K562 (cell line): ENCODE measurements around the gene DKKL1. TPM values are rescaled to one million over a fixed set of nuclear protein-coding genes. Genes with fewer than 3 reads are reported as not detected.

ENCODE experiments used
- CCAR2 ChIP-seq: fragments of 200-400 bp; formaldehyde crosslinking; IDR thresholded peaks from 2 replicates; pipeline ENCODE4 v1.6.1; 2017; ENCODE audit warnings: mild to moderate bottlenecking, low read depth, low read length
- DMBX1 ChIP-seq: fragments of 250-450 bp; sonication (Bioruptor Pico); IDR thresholded peaks from 2 replicates; pipeline ENCODE4 v1.8.0; 2022; ENCODE audit warnings: inconsistent platforms, mild to moderate bottlenecking, moderate library complexity, borderline replicate concordance
- FOXJ3 ChIP-seq: sonication (generic); formaldehyde crosslinking; IDR thresholded peaks from 2 replicates; pipeline ENCODE4 v1.4.0; 2020; ENCODE audit warnings: mild to moderate bottlenecking, missing genetic modification reagents
- GABPB1 ChIP-seq: sonication (generic); formaldehyde crosslinking; IDR thresholded peaks from 2 replicates; pipeline ENCODE4 v1.8.0; 2022; ENCODE audit warnings: mild to moderate bottlenecking, missing genetic modification reagents
- KLF1 ChIP-seq: fragments of 450-650 bp; IDR thresholded peaks from 2 replicates; pipeline ENCODE4 v1.6.1; 2016; ENCODE audit warnings: missing genetic modification characterization, missing compliant biosample characterization
- MYNN ChIP-seq, 2 experiments: sonication (generic); formaldehyde crosslinking in 1 of 2; IDR thresholded peaks; 2 replicates each; pipeline versions ENCODE4 v1.5.0 to v1.6.1; 2016 to 2020; ENCODE audit warnings: antibody characterized with exemption in 1 of 2, missing genetic modification reagents in 1 of 2
- POU5F1 ChIP-seq: fragments of 150-350 bp; IDR thresholded peaks from 2 replicates; pipeline ENCODE4 v1.6.1; 2014; ENCODE audit warnings: borderline replicate concordance, low read length, low read depth, mild to moderate bottlenecking; ENCODE audit not compliant: partially characterized antibody
- RAD51 ChIP-seq: fragments of 450-650 bp; IDR thresholded peaks from 2 replicates; pipeline ENCODE4 v1.7.1; 2016; ENCODE audit warnings: low read depth, mild to moderate bottlenecking, borderline replicate concordance
- SIX5 ChIP-seq, 2 experiments: IDR thresholded peaks; 2 replicates each; pipeline ENCODE4 v1.6.1; 2011; ENCODE audit warnings: low read length in 2 of 2, borderline replicate concordance in 1 of 2, low read depth in 1 of 2, mild to moderate bottlenecking in 1 of 2, moderate library complexity in 1 of 2; ENCODE audit not compliant: insufficient read depth in 1 of 2
- SMARCE1 ChIP-seq: fragments of 450-650 bp; IDR thresholded peaks from 2 replicates; pipeline ENCODE4 v1.7.1; 2016; ENCODE audit warnings: mild to moderate bottlenecking
- SREBF2 ChIP-seq: sonication (generic); formaldehyde crosslinking; IDR thresholded peaks from 2 replicates; pipeline ENCODE4 v1.4.0; 2020; ENCODE audit warnings: mild to moderate bottlenecking, missing genetic modification reagents
- XRCC5 ChIP-seq: fragments of 200-400 bp; formaldehyde crosslinking; IDR thresholded peaks from 2 replicates; pipeline ENCODE4 v1.6.1; 2017; ENCODE audit warnings: low read depth, mild to moderate bottlenecking, low read length
- ZFP1 ChIP-seq: fragments of 450-650 bp; formaldehyde crosslinking; IDR thresholded peaks from 2 replicates; pipeline ENCODE4 v1.4.0; 2020; ENCODE audit warnings: mild to moderate bottlenecking, mixed read lengths
- ZKSCAN8 ChIP-seq: fragments of 200-800 bp; sonication (Bioruptor generic); IDR thresholded peaks from 2 replicates; pipeline ENCODE4 v1.6.1; 2016; ENCODE audit warnings: missing genetic modification characterization, missing compliant biosample characterization
- ZNF239 ChIP-seq: fragments of 250-450 bp; sonication (Bioruptor Pico); IDR thresholded peaks from 2 replicates; pipeline ENCODE4 v1.4.0; 2020; ENCODE audit warnings: mild to moderate bottlenecking
- ZNF785 ChIP-seq: fragments of 250-450 bp; sonication (Bioruptor Pico); IDR thresholded peaks from 2 replicates; pipeline ENCODE4 v1.4.0; 2020; ENCODE audit warnings: mild to moderate bottlenecking
- ZNF830 ChIP-seq: fragments of 250-450 bp; sonication (Bioruptor Pico); IDR thresholded peaks from 2 replicates; pipeline ENCODE4 v1.5.0; 2021; ENCODE audit warnings: mild to moderate bottlenecking
- polyA plus RNA-seq, 8 experiments: library from polyadenylated mRNA; depleted of rRNA in 4 of 8; stranded (reverse) in 5 of 8; unstranded in 3 of 8; fragments of >200 nt; fragmentation: Nextera tagmentation in 2 of 8; fragmentation: Illumina TruSeq in 1 of 8; extraction: Ambion mirVana in 2 of 8; extraction: Trizol in 1 of 8; gene quantifications; 2 replicates each; pipeline versions ENCODE4 v1.2.1 to v1.2.3, GENCODE V29; 2011 to 2014; ENCODE audit warnings: inconsistent platforms in 1 of 8, missing spikeins in 1 of 8
- total RNA-seq, 7 experiments: library from RNA; depleted of rRNA in 6 of 7; stranded (reverse); fragments of >200 nt in 6 of 7; fragmentation: Illumina TruSeq in 2 of 7; extraction: Trizol in 2 of 7; gene quantifications; 2 replicates each; pipeline versions ENCODE4 v1.2.1 to v1.2.3, GENCODE V29; 2011 to 2021; ENCODE audit warnings: low replicate concordance in 1 of 7
- TF ChIP-seq, protein P1 (sequence below): sonication (generic); formaldehyde crosslinking; IDR thresholded peaks from 2 replicates; pipeline ENCODE4 v1.8.1; 2023; ENCODE audit warnings: mild to moderate bottlenecking, missing genetic modification reagents
- TF ChIP-seq, protein P2 (sequence below): fragments of 450-650 bp; IDR thresholded peaks from 2 replicates; pipeline ENCODE4 v1.6.1; 2018; ENCODE audit not compliant: partially characterized antibody
- TF ChIP-seq, protein P3 (sequence below): IDR thresholded peaks from 2 replicates; pipeline ENCODE4 v1.6.1; 2012; ENCODE audit warnings: low read depth, low read length, improper control_type of control experiment, borderline replicate concordance

Gene DKKL1
- total and polyA plus RNA-seq, 9 of the 15 experiments (the other 6 are each of a cell fraction or from before 2014, with no cell fraction given), result 0.15 to 1.7 (median 0.52) TPM

DNA sequence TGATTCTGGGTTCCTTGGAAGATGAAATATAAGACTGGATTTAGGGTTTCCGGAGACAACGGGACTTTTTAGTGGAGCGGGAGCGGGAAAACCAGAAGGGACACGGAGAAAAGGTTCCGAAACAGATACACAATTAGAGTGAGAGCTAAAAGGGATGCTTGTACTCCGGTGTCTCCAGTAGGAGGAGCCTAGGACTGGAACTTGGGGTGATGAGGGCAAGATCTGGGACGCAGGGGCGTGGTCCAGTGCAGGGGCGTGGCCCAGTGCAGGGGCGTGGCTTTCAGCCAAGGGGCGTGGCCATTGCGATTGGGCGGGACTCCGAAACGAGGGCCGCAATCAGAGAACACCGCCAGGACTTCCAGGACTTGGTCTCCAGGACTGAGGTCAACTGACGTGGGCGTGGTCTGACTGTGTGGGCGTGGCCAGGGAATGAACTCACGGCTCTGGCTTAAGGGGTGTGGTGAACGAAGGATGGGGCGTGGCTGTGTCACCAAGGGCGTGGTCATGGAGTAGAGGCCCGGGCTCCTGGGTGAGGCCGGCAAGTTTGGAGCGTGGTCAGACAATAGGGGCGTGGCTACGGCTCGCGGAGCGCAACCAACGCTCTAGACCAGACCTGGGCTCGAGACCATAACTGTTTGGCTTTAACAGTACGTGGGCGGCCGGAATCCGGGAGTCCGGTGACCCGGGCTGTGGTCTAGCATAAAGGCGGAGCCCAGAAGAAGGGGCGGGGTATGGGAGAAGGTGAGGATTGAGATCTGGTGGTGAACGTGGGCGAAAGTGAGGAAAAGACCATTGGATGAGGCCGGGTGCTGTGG, at the start of gene DKKL1 (continued):
- TF ChIP-seq MYNN (IDR thresholded peaks at IDR 0.05), result 0 out of 2 replicates have a peak, but pooled peaks have one; percentile 43
- TF ChIP-seq MYNN (CRISPR knock-in tag; IDR thresholded peaks at IDR 0.05), result no peak
- TF ChIP-seq FOXJ3 (CRISPR knock-in tag), result no peak
- no peak for TF ChIP-seq SIX5 (IDR thresholded peaks at IDR 0.05; ENCODE audit: borderline replicate concordance in 1 of 2, insufficient read depth in 1 of 2, low read depth in 1 of 2, low read length in 2 of 2)
- TF ChIP-seq SREBF2 (CRISPR knock-in tag), result no peak
- no peak for TF ChIP-seq DMBX1
- no peak for TF ChIP-seq POU5F1
- TF ChIP-seq SMARCE1, result no peak; the same call in 1 of the 2 replicates
- no peak for TF ChIP-seq ZKSCAN8 (CRISPR knock-in tag)
- no peak for TF ChIP-seq CCAR2
- no peak for TF ChIP-seq ZNF785 (CRISPR knock-in tag)
- TF ChIP-seq, protein P1, sequence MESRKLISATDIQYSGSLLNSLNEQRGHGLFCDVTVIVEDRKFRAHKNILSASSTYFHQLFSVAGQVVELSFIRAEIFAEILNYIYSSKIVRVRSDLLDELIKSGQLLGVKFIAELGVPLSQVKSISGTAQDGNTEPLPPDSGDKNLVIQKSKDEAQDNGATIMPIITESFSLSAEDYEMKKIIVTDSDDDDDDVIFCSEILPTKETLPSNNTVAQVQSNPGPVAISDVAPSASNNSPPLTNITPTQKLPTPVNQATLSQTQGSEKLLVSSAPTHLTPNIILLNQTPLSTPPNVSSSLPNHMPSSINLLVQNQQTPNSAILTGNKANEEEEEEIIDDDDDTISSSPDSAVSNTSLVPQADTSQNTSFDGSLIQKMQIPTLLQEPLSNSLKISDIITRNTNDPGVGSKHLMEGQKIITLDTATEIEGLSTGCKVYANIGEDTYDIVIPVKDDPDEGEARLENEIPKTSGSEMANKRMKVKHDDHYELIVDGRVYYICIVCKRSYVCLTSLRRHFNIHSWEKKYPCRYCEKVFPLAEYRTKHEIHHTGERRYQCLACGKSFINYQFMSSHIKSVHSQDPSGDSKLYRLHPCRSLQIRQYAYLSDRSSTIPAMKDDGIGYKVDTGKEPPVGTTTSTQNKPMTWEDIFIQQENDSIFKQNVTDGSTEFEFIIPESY (CRISPR knock-in tag), result no peak
- no peak for TF ChIP-seq ZFP1 (CRISPR knock-in tag)
- TF ChIP-seq RAD51, result no peak; the same call in 1 of the 2 replicates
- TF ChIP-seq, protein P2, sequence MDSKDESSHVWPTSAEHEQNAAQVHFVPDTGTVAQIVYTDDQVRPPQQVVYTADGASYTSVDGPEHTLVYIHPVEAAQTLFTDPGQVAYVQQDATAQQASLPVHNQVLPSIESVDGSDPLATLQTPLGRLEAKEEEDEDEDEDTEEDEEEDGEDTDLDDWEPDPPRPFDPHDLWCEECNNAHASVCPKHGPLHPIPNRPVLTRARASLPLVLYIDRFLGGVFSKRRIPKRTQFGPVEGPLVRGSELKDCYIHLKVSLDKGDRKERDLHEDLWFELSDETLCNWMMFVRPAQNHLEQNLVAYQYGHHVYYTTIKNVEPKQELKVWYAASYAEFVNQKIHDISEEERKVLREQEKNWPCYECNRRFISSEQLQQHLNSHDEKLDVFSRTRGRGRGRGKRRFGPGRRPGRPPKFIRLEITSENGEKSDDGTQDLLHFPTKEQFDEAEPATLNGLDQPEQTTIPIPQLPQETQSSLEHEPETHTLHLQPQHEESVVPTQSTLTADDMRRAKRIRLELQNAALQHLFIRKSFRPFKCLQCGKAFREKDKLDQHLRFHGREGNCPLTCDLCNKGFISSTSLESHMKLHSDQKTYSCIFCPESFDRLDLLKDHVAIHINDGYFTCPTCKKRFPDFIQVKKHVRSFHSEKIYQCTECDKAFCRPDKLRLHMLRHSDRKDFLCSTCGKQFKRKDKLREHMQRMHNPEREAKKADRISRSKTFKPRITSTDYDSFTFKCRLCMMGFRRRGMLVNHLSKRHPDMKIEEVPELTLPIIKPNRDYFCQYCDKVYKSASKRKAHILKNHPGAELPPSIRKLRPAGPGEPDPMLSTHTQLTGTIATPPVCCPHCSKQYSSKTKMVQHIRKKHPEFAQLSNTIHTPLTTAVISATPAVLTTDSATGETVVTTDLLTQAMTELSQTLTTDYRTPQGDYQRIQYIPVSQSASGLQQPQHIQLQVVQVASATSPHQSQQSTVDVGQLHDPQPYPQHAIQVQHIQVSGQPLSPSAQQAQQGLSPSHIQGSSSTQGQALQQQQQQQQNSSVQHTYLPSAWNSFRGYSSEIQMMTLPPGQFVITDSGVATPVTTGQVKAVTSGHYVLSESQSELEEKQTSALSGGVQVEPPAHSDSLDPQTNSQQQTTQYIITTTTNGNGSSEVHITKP, result peak; percentile 88
- TF ChIP-seq ZNF830, result no peak
- TF ChIP-seq XRCC5, result 0 out of 2 replicates have a peak, but pooled peaks have one; percentile 22
- no peak for TF ChIP-seq ZNF239 (CRISPR knock-in tag)
- peak; percentile 87 for TF ChIP-seq KLF1 (tag)
- TF ChIP-seq GABPB1, result peak; percentile 39; the same call in 1 of the 2 replicates
- TF ChIP-seq, protein P3, sequence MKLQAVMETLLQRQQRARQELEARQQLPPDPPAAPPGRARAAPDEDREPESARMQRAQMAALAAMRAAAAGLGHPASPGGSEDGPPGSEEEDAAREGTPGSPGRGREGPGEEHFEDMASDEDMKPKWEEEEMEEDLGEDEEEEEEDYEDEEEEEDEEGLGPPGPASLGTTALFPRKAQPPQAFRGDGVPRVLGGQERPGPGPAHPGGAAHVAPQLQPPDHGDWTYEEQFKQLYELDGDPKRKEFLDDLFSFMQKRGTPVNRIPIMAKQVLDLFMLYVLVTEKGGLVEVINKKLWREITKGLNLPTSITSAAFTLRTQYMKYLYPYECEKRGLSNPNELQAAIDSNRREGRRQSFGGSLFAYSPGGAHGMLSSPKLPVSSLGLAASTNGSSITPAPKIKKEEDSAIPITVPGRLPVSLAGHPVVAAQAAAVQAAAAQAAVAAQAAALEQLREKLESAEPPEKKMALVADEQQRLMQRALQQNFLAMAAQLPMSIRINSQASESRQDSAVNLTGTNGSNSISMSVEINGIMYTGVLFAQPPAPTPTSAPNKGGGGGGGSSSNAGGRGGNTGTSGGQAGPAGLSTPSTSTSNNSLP, result no peak
